ENCODE measurements around the gene VPS51.

The VPS51 gene

DNA sequence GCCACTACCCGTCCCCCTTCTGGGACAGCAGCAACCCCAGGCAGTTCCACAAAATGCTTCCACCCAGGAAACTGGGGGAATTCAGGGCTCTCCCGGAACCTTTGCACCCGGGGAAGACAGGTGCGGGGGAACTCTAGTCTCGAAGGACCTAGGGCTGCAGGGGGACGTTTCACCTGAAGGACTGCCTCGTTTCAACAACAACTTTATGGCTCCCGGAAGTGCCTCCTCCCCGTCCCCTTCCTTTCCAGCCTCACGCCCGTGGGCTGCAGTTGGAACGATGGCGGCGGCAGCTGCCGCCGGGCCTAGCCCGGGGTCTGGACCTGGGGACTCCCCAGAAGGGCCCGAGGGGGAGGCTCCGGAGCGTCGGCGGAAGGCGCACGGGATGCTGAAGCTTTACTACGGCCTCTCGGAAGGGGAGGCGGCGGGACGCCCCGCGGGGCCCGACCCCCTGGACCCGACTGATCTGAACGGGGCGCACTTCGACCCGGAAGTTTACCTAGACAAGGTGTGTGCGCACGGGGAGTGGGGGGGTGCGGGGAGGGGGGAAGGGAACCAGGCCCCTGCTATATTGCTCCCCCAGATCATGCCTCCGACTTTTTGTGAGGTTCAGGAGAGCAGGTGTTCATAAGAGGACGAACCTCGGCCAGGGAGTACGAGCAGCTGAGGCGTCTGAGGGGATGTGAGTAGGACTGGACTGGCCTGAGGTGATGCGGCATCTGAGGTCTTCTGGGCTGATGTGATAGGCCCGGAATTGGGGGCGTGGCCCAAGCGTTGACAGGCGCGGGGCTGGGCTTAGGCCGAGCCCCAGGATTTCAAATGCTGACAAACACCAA lies at the start of gene VPS51:
Gene VPS51, plus strand, starts transcription at position 241 of the 833 bp plus-strand sequence. Its CDS starts 37 bp downstream, at position 278.
- DNase-seq = peak; percentile 86

DNA sequence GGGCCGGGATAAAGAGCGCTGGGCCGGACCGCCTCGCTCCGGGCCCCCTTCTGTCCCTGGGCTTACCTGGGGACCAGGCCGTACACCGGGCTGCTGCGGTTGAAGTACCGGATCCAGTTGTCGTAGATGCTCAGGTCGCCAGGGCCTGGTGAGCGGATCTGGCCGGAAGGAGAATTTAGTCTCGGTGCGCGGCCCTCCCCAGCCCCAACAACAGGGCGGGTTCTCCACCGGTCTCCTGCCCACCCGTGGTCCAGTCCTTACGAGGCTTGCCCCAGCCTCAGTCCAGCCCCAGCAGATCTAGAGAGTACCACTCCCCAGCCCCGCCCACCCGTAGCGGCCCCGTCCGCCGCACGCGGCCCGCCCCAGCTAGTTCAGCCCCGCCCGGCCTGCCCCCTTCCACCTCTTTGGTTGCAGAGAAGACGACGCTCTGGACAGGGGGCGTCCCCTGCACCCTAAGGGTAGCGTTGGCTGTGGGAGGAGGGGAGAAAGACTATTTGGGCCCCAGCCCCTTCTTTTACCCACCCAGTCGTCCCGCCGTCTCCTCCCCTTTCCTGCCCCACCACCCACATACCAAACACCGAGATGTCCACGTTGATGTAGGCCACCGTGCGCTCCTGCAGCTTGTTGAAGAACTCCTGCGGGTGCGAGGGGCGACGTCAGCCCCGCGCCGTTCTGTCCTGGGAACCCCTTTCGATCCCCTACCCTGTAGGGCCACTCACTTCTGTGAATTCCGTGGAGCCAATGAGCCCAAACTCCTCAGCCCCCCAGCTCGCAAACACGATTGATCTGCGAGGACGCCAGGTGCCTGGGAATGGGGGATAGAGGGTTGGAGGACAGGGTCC lies 48.2 kb upstream of the VPS51 start:
- DNase-seq = no peak

DNA sequence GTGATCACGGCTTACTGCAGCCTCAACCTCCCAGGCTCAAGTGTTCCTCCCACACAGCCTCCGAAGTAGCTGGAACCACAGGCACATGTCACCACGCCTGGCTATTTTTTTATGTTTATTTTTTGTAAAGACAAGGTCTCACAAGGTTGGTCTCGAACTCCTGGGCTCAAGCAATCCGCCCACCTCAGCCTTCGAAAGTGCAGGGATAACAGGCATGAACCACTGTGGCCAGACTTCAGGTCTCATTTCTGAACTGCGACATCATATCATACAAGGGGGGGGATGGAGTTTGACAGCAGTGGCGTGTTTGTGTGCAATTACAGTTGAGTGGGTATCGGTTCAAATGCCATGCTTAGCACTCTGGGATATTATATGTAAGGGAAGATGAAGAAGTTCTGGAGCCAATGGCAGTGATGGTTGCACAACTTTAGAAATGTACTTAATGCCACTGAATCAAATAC lies 44.6 kb upstream of the VPS51 start:
- no peak for DNase-seq

DNA sequence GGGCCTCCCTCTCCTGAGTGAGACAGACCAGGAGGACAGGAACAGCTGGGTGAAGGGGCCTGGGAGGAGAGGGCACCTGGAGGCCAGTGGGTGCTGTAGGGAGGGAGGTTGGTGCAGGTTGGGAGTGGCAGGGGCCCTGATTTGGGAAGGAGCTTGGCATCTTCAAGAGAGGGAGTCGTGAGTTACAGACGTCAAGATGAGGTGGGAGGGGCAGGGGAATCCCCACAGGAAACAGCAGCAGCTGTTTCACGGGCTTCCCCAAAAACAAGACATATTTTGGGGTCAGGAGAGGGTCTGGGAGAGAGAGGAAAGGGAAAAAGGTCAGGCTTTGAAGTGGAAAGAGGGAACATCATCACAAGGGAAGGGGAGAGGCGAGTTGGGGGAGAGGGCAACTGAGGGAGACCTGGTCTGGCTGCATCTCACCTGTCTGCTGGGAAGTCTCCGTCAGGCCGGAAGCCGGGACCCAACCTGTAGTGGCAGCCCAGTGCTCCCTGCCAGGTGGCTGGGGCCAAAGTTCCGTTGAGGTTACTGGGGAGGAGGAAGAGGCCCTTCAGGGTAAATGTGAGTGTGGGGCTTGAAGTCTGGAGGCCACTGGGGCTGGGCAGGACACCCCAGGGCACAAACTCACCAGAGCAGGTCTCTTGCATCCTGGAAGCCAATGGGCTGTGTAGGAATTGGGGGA lies 42.0 kb upstream of the VPS51 start:
- no peak for DNase-seq

DNA sequence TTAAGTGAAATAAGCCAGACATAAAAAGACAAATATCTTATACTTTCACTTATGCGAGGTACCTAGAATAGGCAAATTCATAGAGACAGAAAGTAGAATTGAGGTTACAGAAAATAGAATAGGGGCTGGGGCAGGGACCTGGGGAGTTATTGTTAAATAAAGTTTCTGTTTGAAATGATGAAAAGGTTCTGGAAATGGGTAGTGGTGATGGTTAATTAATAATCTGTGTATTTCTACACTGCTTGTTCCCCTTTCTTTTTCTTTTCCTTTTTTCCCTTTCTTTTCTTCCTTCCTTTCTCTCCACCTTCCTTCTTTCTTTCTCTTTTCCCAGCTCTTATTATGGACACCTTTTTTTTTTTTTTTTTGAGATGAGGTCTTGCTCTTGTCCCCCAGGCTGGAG lies 40.5 kb upstream of the VPS51 start:
- no peak for DNase-seq

DNA sequence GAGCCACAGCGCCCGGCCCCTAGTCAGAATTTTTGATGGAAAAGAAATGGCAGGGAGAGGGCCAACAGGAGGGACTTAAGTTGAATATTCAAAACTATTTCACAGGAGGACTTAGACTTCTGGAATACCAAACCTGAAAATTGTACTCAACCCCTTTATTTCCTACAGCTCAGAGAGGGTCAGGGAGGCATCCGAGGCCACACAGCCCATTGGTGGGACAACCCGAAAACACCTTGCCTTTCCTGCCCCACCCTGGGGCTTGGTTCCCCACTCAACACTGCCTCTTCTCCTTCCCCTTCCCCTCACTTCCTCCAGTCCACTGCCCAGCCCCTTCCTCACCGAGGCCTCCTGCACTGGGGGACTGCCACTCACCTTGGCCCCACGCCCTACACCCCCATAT lies 39.0 kb upstream of the VPS51 start:
- no peak for DNase-seq

DNA sequence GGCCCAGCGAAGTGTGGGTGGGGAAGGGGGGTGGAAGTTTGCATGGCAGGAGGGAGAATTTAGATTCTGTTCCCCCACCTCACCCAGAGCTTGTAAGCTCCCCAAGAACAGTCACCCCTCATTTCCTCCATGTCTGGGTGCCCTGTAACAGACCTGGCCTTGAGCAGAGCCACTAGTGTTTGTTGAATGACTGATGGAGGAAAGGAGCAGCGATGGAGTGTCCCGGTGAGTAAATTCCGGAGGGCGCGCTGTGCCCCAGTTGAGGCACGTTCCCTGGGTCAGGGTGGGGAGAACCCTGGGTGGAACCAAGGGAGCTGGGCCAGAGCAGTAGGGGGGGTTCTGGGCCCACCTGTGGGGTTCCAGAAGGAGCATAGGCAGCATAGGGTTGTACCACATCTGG lies 38.5 kb upstream of the VPS51 start:
- no peak for DNase-seq

DNA sequence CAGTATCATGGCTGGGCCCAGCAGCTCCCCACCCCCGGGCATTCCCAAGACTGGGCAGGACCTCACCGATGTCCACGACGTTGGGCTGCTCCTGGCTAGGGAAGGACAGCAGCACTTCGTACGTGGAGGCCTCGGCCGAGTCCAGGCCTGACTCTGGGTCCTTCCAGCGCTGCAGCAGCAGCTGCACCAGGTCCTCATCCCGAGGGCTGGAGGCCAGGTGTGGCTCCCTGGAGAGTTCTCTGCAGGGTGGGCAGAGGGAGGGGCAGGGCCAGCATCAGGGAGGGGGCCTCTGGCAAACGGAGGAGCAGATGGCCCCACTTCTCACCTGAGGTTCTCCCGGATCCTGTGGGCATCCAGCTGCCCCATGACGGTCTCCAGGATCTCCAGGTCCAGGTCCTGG lies 38.0 kb upstream of the VPS51 start:
- no peak for DNase-seq

DNA sequence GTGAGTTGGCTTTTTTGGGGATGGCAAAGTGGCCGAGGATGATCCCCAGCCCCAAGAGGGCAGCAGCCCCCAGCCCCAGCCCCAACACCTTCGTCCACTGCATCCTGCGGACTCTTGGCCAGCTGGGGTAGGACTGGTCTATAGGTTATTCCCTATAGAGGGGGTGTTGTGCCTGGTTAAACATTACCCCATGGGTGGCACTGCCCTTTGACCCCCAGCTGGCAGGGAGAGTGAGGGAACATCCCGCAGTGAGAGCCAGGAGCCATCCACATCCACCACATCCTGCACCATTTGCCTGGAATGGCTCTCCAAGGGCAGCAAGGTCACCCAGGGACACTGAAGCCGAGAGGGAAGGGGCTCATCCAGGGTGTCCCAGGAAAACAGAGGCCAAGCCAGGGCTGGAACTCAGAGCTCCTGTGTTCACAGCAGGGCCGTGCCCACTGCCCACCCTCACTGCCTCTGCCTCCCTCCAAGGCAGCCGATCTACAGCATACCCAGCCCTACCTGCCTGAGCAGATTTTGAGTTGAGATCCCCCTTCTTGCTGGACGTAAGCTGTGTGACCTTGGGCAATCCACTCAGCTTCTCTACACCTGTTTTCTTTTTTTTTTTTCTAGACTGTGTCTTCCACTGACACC lies 37.5 kb upstream of the VPS51 start, which contains the start of gene NAALADL1:
Gene NAALADL1, minus strand, starts transcription at position 135 of the 636 bp plus-strand sequence. Its CDS starts 32 bp downstream, at position 103.
- DNase-seq = no peak

DNA sequence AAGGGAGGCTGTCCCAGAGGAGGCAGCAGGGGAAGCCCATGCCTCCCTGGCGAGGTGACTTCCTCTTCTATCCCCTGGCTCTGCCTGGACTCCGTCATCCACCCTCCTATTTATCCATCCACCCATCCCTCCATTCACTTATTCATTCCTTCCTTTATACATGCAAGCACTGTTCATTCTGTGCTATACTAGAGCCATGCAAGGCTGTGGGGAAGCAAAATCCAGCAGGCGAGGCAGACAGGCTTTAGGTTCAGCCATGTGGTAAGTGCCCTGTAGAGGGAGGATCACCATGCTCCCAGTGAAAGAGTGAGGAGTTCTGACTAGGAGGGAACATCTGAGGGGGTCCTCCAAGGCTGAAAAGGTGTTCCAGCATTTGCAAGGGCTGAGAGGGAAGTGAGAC lies 36.5 kb upstream of the VPS51 start:
- DNase-seq = no peak

DNA sequence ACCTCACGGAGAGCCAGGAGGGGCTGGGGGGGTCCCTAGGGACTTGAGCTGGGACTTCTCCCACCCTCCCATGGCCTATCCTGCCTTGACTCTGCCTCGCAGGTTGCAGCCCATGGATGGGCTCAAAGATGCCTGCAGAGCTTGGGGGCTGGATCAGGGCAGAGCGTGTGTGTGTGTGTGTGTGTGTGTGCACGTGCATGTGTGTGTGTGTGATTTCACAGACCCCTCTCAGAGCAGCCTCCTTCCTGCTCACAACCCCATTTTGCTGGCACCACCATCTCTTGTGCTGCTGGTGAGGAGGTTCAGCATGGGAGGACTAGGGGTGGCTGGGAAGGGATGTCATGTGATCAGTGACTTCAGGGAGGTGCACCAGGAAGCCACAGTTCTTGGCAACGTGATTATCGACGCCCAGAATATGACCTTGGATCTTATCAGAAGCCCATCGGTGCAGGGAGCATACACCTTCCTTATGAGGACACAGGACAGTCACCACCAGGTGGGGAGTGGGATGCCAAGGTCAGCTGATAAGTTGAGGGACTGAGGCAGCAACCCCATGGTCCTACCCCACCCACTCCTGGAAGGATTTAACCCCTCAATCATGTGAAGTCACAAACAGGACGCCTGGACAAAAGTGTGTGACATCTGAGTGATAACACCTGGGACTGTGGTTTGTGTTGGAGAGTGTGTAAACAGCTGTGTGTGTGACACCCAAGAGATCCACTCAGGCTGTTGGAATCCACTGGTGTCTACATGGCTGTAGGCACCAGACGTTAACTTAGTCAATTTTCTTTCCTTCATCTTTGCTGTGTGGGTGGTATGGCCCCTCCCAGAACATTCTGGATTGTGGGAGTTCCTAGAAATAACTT lies 35.8 kb upstream of the VPS51 start:
- no peak for DNase-seq

DNA sequence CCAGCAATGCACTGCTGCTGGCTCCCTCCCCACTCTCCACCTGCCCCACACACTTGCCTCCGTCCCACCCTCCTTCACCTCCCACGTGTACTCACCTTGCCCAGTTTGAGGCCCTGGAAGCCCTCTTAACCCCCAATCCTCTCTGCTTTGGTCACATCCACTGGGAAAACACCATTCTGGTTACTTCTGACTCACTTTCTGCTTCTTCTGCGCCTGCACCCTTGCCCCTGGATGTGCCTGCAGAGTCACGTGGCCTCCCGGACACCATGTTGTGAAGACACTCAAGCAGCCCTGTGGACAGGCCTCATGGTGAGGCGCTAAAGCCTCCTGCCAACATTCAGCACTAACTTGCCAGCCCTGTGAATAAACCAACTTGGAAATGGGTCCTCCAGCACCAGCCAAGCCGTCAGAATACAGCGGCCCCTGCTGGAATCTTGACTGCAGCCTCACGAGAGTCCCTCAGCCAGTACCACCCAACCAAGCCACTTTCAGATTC lies 35.1 kb upstream of the VPS51 start:
- no peak for DNase-seq

DNA sequence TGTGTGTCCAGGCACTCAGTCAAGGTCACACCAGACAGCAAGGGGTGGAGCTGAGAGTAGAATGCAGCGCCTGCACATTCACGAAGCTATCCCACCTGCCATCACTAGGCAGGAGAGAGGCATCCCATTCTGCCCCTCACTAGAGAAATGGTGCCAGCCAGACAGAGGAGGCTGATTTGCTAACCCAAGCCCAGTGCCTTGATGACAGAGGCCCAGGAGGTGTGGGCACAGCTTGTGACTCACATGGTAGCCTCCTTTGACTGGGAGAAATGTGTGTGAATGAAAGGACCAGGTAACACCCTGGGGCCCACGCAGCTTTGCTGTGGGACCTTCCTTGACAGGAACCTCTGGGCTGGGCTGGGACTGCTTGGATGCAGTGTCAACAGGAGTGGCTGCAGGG lies 32.5 kb upstream of the VPS51 start:
- no peak for DNase-seq

DNA sequence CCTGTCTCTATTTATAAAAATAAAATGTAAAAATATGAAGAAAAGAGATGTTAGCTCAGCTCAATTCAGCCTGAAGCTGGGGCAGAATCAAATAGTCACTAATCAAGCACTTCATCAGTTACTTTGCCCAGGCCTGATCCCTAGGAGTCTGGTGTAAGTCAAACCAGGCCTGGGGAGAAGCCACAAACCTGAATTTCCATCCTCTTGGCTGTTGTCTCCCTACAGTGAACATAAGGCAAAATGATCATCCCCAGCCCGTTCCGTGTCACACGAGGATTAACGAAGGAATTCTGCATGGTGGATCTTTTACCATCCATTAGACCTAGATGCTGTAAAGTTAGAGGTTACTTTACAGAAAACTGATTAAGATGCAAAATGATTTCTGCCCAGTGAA lies 31.2 kb upstream of the VPS51 start:
- no peak for DNase-seq

DNA sequence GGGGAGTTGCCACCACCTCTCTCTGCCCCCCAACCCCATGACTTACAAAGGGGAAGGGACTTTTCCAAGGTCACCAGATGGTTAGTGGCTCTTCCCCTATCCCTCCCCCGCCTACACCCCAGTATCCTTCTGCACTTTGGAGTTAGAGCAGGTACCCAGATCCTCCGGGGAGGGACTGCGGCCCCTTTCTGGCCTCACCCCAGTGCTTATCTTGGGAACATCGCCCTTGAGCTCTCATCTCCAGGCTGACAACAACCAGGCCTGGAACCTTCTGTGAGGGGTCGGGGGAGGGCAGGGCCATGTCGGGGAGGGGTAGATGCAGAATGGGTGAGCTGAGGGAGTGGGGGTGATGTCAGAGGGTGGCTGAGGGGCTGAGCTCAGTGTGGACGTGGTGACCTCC lies 30.2 kb upstream of the VPS51 start:
- no peak for DNase-seq

DNA sequence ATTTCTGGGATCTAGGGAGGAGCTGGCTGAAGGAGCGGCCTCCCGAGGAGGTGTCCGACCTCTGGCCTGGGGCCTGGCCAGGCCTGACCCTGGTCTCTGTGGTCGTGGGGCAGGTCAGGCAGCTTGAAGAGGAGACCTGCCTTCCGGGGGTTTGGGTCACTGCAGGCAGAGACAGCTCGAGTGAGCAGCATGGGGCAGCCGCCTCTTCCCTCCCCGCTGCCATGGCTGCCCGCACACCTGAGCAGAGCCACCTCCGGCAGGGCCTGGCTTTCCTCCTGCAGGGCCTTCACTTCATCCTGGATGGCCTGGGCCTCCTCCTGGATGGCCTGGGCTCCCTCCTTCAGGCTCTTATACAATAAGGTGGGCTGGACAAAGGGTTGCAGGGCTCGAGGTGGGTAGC lies 29.7 kb upstream of the VPS51 start:
- DNase-seq = no peak

DNA sequence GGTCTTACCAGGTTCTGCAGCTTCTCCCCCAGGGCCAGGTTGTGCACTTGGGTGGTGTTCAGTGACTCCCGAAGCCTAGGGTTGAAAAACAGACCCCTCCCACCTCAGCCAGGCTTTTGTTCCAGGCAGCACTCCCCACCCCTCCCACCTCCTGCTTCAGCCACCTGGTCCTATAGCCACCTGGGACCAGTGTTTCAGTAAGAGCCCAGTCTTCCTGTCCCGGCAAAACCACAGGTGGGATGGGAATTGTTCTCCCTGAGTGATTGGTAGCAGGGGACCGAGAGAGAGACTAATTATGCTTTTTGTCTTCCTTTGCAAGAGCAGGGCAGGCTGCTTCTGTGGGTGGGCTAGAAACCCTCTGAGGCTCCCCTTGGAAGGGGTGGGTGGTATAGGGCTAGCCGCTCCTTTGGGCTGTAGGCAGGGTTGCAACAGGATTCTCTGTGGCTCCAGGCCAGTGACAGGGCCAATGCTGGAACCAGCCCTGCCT lies 29.2 kb upstream of the VPS51 start:
- no peak for DNase-seq

DNA sequence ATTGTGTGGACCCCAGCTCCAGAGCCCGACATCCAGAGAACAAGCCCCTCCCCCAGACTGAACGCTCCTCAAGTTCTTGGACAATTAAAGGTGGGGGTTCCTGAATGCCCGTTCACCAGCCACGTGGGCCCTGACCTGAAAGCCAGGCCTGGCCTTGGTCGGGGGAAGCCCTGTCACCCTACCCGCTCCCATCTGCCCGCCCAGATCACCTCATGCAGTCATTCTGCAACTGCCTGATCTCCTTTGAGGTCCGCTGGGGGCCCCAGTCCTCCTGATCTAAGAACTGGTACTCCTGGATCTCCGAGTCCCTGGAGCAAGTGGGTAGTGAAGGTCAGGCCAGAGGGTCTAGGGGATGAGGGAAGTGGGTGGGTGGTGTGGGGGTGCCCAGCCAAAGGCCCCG lies 28.6 kb upstream of the VPS51 start:
- no peak for DNase-seq

DNA sequence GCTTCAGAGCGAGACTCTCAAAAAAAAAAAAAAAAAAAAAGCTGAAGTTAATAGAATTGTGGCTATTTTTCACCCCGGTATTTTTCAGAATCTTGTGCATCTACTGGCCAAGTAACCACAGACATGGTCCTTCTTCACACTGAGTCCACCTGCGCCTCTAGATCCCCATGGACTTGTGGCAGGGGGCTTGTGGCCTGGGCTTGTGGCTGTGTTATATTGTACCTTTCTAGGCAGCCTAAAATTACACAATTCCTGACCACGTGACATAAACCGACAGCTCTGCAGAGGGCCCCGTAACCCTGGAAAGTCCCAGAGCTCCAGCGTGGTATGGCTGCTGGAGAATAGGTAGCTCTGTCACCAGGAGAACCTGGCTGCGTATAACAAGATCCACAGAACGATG lies 26.8 kb upstream of the VPS51 start:
- no peak for DNase-seq

DNA sequence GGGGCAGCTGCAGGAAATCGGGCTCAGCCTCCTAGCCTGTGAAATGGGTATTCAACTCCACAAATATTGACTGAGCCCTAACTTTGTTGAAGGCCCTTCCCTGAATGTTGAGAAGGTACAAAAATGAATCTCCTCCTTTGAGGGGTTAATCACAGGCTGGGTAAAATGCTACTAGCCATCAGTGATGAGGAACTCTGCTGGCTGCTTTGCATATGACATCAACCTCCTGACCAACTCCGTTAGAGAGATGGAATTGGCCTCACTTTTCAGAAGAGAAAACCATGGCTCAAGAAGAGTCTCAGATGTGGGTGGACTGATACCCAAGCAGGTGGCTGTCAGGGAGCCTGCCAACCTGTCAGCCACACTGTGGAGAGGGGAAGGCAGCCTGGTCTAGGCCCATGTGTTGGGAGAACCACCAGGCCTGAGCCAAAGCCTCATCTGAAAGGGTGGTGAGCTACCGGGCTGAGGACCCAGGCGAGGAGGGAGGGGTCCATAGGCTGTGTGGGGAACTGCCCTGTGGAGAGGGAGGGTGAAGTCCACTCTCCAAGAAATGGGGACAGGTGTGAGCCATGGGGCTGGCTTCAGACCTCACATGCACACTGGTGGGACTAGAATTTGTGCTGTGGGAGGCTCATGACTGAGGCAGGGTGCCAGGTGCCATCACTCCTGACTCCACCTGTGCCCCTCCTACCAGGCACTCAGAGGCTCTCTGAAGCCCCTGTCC lies 23.9 kb upstream of the VPS51 start:
- no peak for DNase-seq

DNA sequence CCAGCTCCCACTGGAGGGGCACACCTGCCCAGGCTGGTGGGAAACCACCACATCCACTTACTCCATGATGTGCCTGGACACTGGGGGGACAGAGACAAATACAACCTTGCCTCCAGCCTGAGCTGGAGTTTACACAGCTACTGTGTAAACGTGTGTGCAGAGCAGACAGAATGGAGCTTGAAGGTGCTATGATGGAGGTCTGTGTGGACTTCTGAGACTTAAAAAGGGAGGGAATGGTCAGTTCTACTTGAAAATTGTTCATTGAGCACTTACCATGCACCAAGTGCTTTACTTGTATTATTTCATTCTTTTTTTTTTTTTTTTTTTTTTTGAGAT lies 23.4 kb upstream of the VPS51 start:
- no peak for DNase-seq

Measured in NCI-H2029 (cell line).